HCT116 (cell line): ENCODE data around the gene FGFR3.

Experiments
- CEBPB ChIP-seq: IDR thresholded peaks from 2 replicates; pipeline ENCODE4 v1.6.1; 2012; ENCODE audit warnings: low read depth
- JUND ChIP-seq: IDR thresholded peaks from 2 replicates; pipeline ENCODE4 v1.6.1; 2012
- TF ChIP-seq, protein P1 (sequence below), 3 experiments: fragments of 200-600 bp in 1 of 3; sonication (generic) in 1 of 3; IDR thresholded peaks in 2 of 3; conservative IDR thresholded peaks in 1 of 3; 2 replicates each; pipeline ENCODE4 v1.5.1; 2012 to 2017; ENCODE audit warnings: low read depth in 2 of 3, low read length in 2 of 3, antibody characterized with exemption in 1 of 3, borderline replicate concordance in 1 of 3, control low read depth in 1 of 3, mild to moderate bottlenecking in 1 of 3, mixed read lengths in 1 of 3, mixed run types in 1 of 3, moderate library complexity in 1 of 3; ENCODE audit not compliant: insufficient read depth in 1 of 3

DNA sequence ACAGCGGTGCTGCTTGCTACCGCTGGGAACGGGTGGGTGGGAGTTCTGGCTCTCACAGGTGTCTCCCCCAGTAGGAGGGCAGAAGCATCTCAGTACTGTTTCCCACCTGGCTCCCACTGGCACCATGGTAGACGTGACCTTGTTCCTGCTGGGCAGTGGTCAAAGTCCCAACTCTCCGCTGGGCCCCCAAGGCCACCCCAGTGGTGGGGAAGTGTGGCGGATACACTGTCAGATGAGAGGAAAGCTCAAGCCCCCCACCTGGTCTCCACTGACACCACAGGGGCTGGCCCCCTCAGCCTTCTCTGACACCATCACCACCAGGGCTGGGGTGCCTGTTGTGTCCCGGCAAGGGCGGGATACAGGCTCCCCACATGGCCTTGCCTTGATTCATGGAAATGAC lies 38.2 kb downstream of the FGFR3 start:
- TF ChIP-seq, protein P1, sequence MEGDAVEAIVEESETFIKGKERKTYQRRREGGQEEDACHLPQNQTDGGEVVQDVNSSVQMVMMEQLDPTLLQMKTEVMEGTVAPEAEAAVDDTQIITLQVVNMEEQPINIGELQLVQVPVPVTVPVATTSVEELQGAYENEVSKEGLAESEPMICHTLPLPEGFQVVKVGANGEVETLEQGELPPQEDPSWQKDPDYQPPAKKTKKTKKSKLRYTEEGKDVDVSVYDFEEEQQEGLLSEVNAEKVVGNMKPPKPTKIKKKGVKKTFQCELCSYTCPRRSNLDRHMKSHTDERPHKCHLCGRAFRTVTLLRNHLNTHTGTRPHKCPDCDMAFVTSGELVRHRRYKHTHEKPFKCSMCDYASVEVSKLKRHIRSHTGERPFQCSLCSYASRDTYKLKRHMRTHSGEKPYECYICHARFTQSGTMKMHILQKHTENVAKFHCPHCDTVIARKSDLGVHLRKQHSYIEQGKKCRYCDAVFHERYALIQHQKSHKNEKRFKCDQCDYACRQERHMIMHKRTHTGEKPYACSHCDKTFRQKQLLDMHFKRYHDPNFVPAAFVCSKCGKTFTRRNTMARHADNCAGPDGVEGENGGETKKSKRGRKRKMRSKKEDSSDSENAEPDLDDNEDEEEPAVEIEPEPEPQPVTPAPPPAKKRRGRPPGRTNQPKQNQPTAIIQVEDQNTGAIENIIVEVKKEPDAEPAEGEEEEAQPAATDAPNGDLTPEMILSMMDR (IDR thresholded peaks at IDR 0.05 in 2 of 3, conservative IDR thresholded peaks at IDR 0.05 in 1 of 3; ENCODE audit: borderline replicate concordance in 1 of 3, insufficient read depth in 1 of 3, low read depth in 2 of 3, low read length in 2 of 3), result no peak
- TF ChIP-seq JUND (no peak), CEBPB (no peak)
